Stimulated activated CD8-positive, alpha-beta memory T cell treated with anti-CD3 and anti-CD28 coated beads, Interleukin-7, amount 100 ng/mL, for 4 hours (primary cell): ENCODE results near the gene NDNF.

Experiments
- DNase-seq, 2 donors: peaks; one replicate each; pipeline ENCODE4 v3.0.0-alpha.2; 2020; ENCODE audit warnings: low read depth in 2 of 2

Gene NDNF, protein sequence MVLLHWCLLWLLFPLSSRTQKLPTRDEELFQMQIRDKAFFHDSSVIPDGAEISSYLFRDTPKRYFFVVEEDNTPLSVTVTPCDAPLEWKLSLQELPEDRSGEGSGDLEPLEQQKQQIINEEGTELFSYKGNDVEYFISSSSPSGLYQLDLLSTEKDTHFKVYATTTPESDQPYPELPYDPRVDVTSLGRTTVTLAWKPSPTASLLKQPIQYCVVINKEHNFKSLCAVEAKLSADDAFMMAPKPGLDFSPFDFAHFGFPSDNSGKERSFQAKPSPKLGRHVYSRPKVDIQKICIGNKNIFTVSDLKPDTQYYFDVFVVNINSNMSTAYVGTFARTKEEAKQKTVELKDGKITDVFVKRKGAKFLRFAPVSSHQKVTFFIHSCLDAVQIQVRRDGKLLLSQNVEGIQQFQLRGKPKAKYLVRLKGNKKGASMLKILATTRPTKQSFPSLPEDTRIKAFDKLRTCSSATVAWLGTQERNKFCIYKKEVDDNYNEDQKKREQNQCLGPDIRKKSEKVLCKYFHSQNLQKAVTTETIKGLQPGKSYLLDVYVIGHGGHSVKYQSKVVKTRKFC

DNA sequence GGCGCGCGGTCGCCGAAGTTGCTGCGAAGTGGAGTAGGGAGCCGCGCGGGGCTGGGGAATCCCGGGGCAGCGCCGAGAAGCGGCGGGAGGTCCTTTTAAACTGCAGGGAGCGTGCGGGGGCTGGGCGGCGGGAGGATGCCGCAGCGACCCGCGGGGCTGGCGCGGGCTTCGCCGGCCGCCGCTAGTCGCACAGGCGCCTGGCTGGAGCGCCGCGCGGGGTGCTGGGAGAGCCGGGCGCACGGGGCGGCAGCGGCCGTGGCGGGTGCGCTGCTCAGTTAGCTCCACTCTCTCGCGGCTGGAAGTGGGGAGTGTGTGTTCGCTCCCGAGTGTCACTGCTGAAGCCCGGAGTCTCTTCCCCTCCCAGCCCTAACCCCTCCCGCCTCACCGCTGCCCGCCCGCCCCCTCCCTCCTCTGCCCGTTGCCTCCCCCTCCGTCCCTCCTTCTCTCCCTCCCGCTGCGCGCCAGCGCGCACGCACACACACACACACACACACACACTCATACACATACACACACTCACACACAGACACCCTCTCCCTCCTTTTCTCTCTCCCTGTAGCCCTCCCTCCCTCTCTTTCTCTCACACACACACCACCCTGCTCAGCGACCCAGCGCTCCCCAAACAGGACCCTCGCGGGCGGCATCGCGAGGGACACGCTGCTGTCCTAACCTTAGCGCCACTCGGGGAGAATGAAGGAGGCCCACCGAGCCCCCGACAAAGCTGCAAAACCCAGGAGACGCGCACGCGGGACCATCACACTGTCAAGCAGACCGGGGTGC lies at the start of gene NDNF:
TSS of gene NDNF (minus strand) at position 312 of the 780 bp plus-strand sequence. CDS start 26,698 bp downstream, outside the sequence.
- peak in 1 of 2 donors; percentile 30 for DNase-seq

DNA sequence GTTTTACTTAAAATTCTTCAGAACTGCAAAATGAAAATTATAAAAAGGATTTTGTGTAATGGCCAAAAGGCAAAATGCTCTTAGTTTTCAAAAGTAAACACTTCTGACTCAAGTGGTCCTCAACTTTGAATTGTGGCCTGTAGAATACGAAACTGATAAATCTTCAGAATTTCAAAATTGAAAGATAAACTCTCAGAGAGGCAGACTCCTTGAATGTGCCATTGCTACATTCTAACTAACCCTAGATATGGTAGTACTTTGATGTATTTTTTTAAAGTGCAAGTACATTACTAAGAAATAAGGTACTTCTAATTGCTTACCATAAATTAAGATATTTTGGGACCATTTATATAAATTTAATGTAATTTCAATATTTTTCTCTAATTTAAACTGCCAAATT lies 47.4 kb upstream of the NDNF start:
- no peak for DNase-seq

DNA sequence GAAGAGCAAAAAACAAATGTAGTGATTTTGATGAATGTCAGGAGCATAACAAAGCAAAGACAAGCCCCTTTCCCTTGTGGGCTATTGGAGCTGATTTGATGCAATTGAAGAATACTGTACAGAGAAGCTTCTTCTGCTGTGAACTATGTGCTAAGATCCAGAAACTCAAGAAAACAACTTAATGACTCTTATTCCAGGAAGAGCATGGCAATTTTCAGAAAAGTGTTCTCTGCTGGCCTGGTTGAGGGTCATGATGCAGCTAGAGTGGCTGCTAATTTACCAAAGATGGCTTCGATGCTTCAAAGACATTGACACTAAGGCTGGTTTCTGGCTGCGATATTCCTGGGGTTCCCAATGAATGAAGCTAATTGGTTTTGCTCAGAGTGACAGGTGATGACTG lies 46.0 kb upstream of the NDNF start:
- DNase-seq = no peak

DNA sequence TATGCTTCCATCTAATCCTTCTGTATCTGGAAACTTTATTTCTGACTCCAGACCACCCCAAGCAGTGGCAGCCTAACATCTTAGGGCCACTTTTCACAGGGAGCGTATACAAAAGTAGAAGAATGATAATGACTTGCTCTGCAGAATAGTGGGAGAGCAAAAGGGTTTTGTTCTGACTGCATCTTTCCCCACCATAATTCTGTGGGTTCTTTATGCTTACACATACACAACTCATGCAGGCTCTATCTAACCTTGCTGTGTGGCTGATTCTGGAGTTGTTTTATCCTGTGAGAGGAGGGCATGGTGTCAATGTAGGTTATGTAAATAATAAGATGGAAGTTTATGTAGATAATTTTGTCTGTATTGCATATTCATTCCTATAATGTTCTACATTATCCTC lies 42.4 kb upstream of the NDNF start:
- no peak for DNase-seq

DNA sequence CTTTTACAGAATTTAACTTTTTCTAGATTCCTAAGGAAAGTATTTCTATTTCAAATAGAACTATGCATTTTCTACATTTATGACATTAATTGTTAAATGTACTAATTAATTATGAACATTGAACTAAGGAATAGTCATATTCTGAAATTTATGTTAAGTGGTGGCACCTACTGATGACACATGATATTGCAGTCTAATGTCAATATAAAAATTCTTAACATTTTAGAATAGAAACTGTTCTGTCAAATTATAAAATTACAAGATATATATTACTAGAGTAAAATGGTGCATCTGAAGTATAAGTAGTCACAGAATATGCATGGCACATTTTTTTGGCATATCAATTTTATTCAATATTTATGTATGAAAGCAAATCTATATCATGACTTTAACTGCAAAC lies 40.2 kb upstream of the NDNF start:
- DNase-seq = no peak

DNA sequence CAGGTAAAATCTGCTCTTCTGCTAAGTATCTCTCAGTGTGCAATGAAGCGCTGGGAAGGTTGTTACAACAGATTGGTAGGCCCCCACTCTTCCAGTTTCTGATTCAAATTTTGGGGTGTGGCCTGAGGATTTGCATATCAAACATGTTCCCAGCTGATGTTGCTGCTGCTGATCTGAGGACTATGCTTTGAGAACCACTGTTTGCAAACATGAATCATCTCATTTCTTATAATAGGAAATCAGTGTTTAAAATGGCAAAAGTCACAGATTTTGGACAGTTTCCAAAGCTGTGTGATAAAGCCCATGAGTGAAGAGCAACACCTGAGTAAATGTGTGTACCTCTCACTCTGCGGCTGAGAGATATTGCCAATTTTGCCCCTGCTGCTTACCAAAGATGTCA lies 36.2 kb upstream of the NDNF start:
- no peak for DNase-seq

DNA sequence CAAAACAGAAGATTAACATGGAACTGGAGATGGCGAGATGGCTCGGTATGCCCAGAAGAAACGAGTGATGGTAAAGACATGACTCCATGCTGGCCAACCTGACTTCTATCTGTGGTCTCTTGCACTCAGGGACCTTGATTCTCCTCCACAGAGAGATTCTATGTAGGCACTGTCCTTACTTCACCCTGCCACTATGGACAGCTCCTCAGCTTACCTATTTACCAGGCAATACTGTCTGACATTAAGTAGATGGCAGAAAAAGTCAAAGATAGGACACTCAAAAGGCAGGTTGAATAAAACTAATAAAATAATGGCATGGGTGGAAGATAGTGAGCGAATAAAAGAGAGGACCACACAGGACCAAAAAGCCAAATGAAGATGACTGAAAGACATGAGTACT lies 35.2 kb upstream of the NDNF start:
- DNase-seq = no peak

DNA sequence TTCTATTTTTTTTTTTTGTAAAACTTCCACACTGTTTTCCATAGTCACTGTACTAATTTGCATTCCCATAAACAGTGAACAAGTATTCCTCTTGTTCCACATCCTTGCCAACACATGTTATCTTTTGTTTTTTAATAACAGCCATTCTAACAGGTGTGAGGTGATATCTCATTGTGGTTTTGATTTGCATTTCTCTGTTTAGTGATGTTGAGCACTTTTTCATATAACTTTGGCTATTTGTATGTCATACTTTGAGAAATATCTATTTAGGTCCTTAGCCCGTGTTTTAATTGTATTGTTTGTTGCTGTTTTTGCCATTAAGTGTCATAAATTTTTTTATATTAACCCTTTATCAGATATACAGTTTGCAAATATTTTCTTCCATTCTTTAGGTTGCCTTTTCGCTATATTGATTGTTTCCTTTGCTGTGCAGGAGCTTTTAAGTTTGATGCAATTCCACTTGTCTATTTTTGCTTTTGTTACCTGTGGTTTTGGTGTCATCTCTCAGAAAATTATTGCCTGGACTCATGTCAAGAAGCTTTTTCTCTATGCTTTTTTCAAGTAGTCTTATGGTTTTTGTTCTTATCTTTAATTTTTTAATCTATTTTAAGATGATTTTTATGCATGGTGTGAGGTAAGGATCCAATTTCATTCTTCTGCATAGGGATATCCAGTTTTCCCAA lies 27.9 kb upstream of the NDNF start:
- DNase-seq = no peak

DNA sequence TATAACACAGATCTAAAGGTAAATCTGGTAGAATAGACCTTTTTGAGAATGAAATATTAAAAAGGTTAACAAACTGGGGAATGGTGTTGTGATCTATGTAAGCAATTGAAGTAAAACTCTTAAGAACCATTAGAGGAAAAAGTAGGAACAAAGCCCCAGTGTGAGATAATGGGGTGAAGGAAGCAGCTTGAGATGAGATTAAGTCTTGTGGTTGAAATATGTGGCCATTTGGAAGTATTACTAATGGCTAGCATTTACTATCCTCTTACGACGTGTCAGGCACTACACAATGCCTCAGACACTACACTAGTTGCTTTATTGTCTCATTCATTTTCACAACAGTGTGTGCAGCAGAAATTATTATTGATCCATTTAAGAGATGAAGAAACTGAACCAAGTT lies 25.9 kb upstream of the NDNF start:
- DNase-seq = no peak

DNA sequence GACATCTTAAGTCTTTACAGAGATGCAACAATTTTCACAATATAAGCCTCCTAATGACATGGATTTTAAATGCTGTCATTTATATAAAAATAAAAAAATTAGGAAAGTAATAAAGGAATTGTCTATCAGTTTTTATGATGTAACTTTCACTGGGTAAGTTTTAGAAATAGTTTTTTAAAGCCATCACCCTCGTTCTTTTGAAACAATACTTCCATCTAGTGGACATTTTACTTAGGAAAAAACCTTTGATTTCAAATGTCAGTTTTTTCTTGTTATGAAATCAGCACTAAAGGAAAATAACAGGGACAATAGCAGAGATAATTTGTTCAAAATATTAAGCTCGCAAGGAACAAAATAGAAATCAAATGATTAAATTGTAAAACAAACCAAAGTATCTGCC lies 24.3 kb upstream of the NDNF start:
- DNase-seq = no peak

DNA sequence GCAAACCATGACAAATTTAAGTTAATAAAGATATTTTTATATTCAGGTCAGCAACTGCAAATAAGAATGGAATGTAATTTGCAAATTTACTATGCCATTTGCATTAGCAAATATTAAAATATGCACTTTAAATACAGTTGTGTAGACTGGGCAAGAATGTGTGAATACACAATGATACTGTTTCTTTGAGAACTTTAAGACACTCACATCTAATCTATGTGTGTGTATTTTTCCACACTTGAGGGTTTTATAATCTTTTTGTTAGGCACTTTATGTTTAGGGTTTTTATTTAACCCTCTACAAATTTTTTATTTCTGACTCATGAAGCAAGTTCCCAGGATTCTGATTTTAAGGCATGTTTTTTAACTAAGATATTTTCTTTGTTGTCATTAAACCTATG lies 23.9 kb upstream of the NDNF start:
- no peak for DNase-seq

DNA sequence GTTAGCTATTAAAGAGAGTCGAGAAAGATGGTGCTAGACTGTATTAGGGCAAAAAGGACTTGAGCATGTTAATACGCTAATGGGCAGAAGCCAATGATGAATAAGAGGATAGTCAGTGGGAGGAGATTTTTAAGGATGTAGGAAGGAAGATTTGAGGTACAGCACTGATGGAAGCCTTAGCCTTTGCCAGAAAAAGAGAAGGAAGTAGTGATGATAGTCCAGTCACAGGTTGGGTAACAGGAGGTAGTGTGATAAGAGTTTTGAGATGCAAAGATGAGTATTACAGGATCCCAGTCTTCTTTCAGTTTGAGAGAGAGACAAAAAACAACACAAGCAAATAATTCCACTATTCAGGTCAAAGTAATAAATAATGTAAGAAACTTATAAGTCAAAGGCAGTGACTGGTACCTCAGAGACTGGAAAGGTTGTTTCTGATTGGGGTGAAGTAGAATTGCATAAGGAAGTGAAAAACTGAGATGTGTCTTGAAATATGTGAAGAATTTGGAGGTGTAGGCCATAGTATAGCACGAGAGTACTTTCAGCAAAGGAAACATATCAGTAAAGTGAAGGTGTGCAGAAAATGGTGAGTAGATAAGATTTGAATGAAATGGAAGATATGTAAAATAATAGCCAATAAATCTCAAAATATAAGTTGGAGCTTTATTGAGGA lies 22.1 kb upstream of the NDNF start:
- no peak for DNase-seq

DNA sequence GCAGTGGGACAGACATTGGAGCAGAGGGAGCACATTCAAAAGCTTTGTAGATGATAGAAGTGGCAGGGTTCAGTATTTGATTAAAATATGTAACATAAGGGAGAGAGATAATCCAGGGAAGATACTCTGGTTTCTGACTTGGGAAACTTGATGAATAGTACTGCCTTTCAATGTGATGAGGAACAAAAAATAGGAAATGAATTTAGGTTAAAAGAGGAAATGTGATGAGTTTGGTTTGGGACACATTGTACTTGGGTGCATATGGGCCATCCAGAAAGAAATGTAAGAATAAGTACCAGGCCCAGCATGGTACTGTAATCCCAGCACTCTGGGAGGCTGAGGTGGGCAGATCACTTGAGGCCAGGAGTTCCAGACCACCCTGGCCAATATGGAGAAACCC lies 20.9 kb upstream of the NDNF start:
- no peak for DNase-seq

DNA sequence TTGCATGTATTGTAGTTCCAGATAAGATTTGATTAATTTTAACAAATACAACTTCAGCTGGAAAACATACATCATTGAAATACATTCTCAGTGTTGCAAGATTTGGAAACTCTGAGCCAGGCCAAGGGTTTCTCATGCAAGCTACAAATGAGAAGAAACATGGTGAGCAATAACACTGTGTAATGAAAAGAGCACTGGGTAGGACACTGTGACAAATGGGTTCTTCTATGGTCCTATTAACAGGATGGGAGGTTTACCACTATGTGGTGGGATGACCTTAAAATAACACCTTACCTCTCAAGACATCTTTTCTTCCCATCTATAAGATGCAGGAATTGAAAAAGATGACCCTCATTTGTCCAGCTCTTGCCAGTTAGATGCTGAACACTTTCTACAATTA lies 19.6 kb upstream of the NDNF start:
- no peak for DNase-seq

DNA sequence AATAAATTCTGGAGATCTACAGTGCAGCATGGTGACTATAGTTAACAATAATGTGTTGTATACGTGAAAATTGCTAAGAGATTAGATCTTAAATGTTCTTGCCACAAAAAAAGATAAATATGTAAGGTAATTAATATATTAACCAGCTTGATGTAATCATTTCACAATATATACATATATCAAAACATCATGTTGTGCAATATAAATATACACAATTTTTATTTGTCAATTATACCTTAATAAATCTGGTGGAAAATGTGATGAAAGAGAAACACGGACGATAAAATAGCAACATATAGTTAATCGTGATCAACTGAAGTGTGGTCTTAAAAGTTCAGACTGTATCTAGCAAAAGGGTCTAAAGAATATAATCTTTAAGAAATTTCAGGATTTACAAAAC lies 16.5 kb upstream of the NDNF start:
- no peak for DNase-seq

DNA sequence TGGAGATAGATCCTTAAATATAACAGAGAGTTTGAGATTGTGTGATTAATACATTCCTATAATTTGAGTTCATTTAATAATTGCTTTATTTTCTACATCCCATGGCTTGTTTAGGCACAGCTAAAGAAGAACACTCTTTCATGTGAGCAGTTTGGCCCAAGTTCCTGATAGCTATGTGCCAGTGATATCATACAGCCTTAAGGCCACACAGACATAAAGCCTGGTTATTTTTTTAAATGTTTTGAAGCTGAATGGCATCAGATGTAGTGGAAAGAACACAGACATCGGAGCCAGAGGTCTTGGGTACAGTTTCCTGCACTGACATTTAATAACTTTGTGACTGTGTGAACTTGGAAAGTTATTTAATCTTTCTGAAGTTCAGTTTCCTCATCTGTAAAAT lies 7.0 kb upstream of the NDNF start:
- no peak for DNase-seq

DNA sequence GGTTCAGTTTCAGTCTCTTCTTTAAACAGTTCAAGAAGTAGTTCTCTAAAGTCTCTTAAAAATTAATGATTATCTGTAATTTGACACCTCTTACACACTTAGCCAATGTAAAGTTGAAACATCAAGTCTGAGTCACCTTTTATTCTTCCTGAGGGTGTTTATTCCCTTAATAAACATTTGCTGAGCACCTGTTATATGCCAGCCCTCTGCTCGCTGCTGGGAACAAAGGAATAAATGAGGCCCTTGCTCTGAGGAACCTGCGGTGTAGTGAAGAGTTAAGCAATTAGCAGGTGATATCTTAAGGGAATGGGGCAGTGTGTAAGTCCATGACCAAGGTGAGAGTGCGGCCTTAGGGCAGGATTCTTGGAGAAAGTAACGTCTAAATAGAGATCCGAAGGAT lies 5.2 kb upstream of the NDNF start:
- no peak for DNase-seq

DNA sequence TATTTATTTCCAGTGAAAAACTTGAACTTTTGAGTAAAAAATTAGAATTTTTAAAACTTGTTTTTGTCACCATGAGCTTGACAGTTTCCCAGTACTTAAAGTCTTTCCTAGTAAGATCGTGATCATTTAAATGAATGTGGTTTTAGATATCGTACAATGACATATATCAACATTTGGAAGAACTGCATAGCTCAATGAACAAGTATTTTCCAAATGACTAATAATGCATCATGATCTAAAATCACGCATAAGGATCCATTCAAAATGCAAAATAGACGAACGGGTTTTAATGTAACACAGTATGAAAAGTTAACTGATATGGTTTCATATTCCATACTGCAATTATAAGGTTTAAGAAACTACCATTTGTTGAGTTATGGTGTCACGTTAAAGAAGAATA lies 4.1 kb upstream of the NDNF start:
- DNase-seq = no peak

DNA sequence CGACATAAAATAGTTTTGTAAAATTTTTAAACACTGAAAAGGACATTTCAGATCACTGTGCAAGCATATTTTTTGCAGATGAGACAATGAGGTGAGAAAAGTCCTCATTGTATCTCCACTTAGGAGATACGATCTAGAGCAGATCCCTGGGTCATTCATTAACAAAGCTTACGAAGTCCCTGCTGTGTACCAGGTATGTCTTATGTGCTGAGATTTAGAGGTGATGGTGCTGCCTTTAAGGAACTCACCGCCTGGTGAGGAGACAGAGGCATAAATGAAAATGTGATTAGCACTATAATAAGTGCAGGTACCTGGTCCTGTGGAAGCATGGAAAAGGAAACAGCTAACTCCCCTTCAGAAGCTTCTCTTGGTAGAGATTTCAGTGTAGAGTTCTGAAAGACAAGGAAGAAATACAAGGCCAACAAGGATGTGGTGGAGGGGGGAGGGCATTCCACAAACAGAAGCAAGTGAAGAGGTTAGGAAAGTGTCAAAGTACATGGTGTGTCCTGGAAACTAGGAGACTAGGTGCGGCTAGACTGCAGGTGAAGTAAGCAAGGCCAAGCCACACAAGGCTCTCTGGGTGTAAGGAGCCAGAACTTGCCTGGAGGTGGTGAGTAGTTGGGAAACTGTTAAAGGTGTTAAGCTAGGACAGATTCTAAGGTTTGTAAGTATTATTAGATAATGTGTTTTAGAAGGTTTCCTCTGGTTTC lies 1.5 kb upstream of the NDNF start:
- no peak for DNase-seq

DNA sequence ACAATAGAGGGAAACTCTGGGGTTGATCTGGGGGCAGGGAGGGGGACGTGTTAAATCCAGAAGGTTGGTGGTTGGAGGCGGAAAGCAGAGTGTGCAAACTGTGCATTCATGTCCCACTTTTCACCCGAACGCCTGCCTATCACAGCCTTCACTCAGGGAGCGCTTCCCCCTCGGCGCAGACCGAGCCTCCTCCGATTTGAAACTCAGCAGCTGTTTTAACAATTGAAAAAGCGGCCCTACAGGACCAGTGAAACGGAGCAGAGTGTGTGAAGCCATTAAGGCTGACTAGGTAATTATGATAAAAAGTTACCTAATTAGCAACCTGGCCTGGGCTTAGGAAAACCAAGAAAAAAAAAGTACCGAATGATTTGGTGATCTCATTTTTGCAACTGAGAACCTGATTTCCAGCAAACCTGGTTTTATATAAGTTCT lies 685 bp upstream of the NDNF start:
- DNase-seq = no peak

DNA sequence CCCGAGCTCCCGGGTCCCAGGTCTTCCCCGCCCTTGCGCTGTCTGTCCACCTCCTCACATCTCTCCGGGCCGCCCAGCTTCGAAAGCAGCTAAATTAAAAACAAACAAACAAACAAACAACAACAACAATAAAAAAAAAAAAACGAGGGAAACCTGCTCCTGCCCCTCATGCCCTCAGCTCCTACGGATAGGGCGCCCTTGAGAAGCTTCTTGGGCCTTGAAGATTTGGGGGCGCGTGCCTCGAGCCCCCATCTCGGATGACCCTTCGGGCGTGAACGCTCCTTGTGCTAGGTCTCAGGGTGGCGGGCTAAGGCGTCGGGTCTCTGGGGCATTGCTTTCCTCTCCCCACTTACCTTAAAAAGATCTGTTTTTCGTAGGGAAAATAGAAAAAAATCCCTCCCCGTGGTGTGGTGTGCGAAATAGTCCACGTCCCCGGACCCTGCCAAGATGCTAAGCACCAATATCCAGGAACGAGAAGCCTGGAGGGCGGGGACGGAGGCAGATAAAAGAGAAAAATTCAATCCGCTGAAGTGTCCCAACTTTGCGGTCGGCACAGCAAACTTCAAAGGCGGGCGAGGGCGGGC lies 603 bp downstream of the NDNF start:
- no peak for DNase-seq
